ENCODE results near the gene TRA2A.

GRCh38 chr7:23473844-23474093, 58.0 kb downstream of the TRA2A start:
- TF ChIP-seq CTCF (IDR thresholded peaks at IDR 0.05) (no peak), POLR2A (IDR thresholded peaks at IDR 0.05) (no peak)

Data from heart left ventricle (tissue), 13 donors.